Vagina (tissue), 2 donors: ENCODE measurements around the gene COL7A1. TPM values are rescaled to one million over a fixed set of nuclear protein-coding genes. Genes with fewer than 3 reads are reported as not detected.
A peak's percentile ranks its signal among the peaks of the same experiment; 100 is the strongest.

Experiments
- DNase-seq, 2 donors: peaks; one replicate each; pipeline ENCODE4 v3.0.0-alpha.2; 2017; ENCODE audit errors: extremely low spot score in 2 of 2
- H3K27ac ChIP-seq: fragments of 200-600 bp; sonication (generic); one replicate; pipeline ENCODE4 v1.5.1; 2019
- H3K27me3 ChIP-seq: fragments of 200-600 bp; sonication (generic); one replicate; pipeline ENCODE4 v1.5.1; 2019
- H3K36me3 ChIP-seq, 2 donors: fragments of 200-600 bp; sonication (generic); one replicate each; pipeline ENCODE4 v1.5.1; 2017 to 2019
- H3K4me1 ChIP-seq: fragments of 200-600 bp; sonication (generic); one replicate; pipeline ENCODE4 v1.5.1; 2019
- H3K4me3 ChIP-seq, 2 donors: fragments of 200-600 bp; sonication (generic); 1 replicate in 1 of 2; 2 replicates in 1 of 2; pipeline ENCODE4 v1.5.1; 2016 to 2019
- H3K9me3 ChIP-seq: fragments of 200-600 bp; sonication (generic); one replicate; pipeline ENCODE4 v1.5.1; 2019
- POLR2A ChIP-seq, 2 donors: fragments of 450-650 bp; IDR thresholded peaks; one replicate each; pipeline ENCODE4 v1.6.1; 2017; ENCODE audit warnings: antibody characterized with exemption in 2 of 2, mild to moderate bottlenecking in 2 of 2, moderate library complexity in 2 of 2
- POLR2AphosphoS5 ChIP-seq, 2 donors: sonication (generic); formaldehyde crosslinking; IDR thresholded peaks; one replicate each; pipeline ENCODE4 v1.9.0; 2017; ENCODE audit warnings: antibody characterized with exemption in 2 of 2, mild to moderate bottlenecking in 2 of 2, low read depth in 1 of 2; ENCODE audit not compliant: insufficient read depth in 1 of 2
- intact Hi-C: fragments of 100-400 bp; cut with DNase I; formaldehyde crosslinking; loops from one replicate; pipeline ENCODE4 v1.15.1; 2023
- total RNA-seq: library from RNA; depleted of rRNA; stranded (reverse); fragments of >200 nt; gene quantifications from one replicate; pipeline ENCODE4 v1.2.3, GENCODE V29; 2016
- TF ChIP-seq, protein P1 (sequence below), 3 experiments: fragments of 450-650 bp in 2 of 3; fragments of 200-600 bp in 1 of 3; sonication (generic) in 1 of 3; IDR thresholded peaks; one replicate each; pipeline ENCODE4 v1.5.1; 2017 to 2019; ENCODE audit warnings: antibody characterized with exemption in 3 of 3, mild to moderate bottlenecking in 2 of 3, moderate library complexity in 2 of 3

Gene COL7A1
- total RNA-seq, 1 donor from 2014 or later: 148 TPM

DNA sequence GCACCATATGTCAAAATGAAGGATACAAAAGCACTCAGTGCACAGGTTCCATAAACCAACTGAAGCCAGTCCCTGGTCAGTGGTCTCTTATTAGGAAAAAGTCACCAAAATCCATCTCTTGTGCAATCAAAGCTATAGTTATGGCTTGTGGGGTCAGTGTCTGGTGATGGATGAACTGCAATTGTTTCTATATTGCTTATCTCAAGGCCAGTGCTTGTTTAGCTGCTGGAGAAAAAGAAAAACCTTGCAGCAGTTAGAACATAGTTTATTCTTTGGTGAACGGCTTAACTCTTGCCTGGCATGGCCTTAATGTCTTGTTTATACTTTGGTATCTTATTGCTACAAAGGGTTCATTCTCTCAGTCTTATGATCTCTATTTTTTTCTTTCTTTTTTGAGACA is 17.2 kb upstream of the COL7A1 start:
- intact Hi-C loops: no loop called here
- Histone ChIP-seq H3K36me3 (peaks cover 0 to under 1% of the 10 kb centered on the region in 2 donors), H3K4me1 (peaks cover 19% of the 10 kb centered on the region), H3K9me3 (no peaks in the 10 kb centered on the region), H3K4me3 (no peak overlapping the region), H3K27me3 (no peaks in the 10 kb centered on the region), H3K27ac (no peak overlapping the region)
- no peak for TF ChIP-seq POLR2A (IDR thresholded peaks at IDR 0.05)
- TF ChIP-seq, protein P1, sequence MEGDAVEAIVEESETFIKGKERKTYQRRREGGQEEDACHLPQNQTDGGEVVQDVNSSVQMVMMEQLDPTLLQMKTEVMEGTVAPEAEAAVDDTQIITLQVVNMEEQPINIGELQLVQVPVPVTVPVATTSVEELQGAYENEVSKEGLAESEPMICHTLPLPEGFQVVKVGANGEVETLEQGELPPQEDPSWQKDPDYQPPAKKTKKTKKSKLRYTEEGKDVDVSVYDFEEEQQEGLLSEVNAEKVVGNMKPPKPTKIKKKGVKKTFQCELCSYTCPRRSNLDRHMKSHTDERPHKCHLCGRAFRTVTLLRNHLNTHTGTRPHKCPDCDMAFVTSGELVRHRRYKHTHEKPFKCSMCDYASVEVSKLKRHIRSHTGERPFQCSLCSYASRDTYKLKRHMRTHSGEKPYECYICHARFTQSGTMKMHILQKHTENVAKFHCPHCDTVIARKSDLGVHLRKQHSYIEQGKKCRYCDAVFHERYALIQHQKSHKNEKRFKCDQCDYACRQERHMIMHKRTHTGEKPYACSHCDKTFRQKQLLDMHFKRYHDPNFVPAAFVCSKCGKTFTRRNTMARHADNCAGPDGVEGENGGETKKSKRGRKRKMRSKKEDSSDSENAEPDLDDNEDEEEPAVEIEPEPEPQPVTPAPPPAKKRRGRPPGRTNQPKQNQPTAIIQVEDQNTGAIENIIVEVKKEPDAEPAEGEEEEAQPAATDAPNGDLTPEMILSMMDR (IDR thresholded peaks at IDR 0.05): no peak
- TF ChIP-seq POLR2AphosphoS5 (IDR thresholded peaks at IDR 0.05; ENCODE audit: insufficient read depth in 1 of 2, low read depth in 1 of 2): no peak
- no peak for DNase-seq

DNA sequence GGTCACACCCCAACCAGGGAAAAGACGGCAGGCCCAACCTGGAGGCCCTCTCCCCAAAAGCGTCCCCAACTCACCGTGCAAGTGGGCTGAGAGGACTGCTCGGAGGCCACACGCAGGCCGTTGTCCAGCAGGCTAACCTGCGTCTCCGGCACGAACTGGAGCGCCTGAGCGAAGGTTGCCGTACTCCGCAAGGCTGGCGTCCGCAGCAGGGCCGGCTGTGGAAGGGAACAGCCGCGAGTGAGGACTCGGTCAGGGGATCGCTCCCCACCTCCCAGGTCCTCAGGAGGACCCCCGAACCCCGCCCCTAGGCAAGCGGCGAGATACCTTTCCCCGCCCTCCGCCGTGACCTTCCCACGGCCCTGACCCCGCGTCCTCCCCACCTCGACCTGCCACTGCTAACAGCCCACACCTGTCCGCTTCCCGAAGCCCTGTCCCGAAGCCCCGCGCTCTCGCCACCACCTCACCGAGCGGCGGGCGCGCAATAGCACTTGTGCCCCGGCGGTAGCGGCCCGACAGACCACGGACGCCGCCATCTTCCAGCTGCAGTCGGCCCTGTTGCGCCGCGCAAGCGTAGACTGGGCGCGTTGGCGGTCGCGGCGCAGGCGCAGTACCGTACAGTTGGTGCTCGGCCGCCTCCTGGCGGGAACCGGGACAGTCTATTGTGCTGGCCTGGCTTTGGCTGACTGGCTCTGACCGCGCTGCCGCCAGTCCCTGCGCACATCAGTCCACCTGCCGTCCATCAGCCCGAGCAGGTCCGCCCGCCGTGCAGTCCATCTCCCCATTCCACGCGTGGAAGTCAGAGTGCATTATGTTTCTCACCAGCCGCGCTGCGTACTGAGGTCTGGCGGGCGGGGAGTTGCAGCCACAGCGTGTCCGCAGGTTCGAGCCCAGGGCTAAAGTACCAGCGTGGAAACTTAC is 14.2 kb upstream of the COL7A1 start, which contains the start of gene UQCRC1:
Gene UQCRC1, minus strand, starts transcription at position 559 of the 918 bp plus-strand sequence. Its CDS starts 26 bp downstream, at position 533.
- Histone ChIP-seq H3K27me3 (no peaks in the 10 kb centered on the region), H3K36me3 (peaks cover 0 to 26% of the 10 kb centered on the region in 2 donors), H3K4me1 (peaks cover 34% of the 10 kb centered on the region), H3K27ac (peak within 1 kb of the TSS; percentile 91), H3K9me3 (no peaks in the 10 kb centered on the region), H3K4me3 (peak within 1 kb of the TSS; percentile 96 to 97)
- no peak for DNase-seq
- TF ChIP-seq POLR2A (IDR thresholded peaks at IDR 0.05) (peak in 1 of 2 donors; percentile 55), POLR2AphosphoS5 (IDR thresholded peaks at IDR 0.05; ENCODE audit: insufficient read depth in 1 of 2, low read depth in 1 of 2) (peak; percentile 96 to 97)
- TF ChIP-seq, protein P1 (IDR thresholded peaks at IDR 0.05): peak; percentile 50 to 91 (median 88)
- intact Hi-C loops: no loop called here

DNA sequence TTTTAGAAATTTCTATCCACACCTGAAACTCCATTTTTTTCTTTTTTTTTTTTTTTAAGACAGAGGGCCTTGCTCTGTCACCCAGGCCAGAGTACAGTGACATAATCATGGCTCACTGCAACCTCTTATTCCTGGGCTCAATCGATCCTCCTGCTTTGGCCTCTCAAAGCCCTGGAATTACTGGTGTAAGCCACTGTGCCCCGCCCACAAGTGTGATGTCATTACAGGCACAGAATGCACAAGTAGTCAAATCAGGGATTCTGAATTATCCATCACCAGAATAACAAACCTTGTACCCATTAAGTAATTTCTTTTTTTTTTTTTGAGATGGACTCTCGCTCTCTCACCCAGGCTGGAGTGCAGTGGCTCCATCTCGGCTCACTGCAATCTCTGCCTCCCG is 12.4 kb upstream of the COL7A1 start:
- no peaks in the 10 kb centered on the region for H3K27me3 ChIP-seq
- peaks cover 34% of the 10 kb centered on the region for H3K4me1 ChIP-seq
- intact Hi-C loops: no loop called here
- H3K4me3 ChIP-seq: no peak overlapping the region
- no peaks in the 10 kb centered on the region for H3K9me3 ChIP-seq
- no peak for DNase-seq
- H3K27ac ChIP-seq: no peak overlapping the region
- no peak for TF ChIP-seq POLR2AphosphoS5 (IDR thresholded peaks at IDR 0.05; ENCODE audit: insufficient read depth in 1 of 2, low read depth in 1 of 2)
- TF ChIP-seq, protein P1 (IDR thresholded peaks at IDR 0.05): no peak
- TF ChIP-seq POLR2A (IDR thresholded peaks at IDR 0.05): no peak
- peaks cover 0 to 45% of the 10 kb centered on the region in 2 donors for H3K36me3 ChIP-seq

DNA sequence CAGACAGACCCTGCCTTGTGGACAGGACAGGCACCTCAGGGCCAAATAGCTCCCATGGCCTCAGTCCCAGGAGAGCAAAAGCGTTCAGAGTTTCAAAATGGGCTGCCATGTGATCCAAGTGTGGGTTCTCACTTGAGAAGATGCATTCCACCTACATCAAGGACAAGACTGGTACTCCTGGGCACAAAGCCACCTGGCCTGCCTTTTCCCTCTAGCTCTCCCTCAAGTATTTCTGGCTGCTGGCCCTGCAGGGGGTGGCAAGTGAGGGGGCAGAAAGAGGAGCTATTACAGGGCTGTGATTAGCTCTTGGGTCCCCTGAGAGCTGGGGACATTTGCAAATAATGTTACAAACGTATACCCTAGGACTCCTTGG is 6.5 kb upstream of the COL7A1 start:
- intact Hi-C loops: loop anchor here (2.0 kb wide), 1 partner anchor 37 kb away; no protein-coding TSS in a partner anchor
- Histone ChIP-seq H3K9me3 (no peaks in the 10 kb centered on the region), H3K4me1 (peaks cover 56% of the 10 kb centered on the region), H3K36me3 (peaks cover 0 to 76% of the 10 kb centered on the region in 2 donors), H3K27me3 (no peaks in the 10 kb centered on the region), H3K27ac (no peak overlapping the region), H3K4me3 (no peak overlapping the region)
- TF ChIP-seq POLR2A (IDR thresholded peaks at IDR 0.05) (no peak), POLR2AphosphoS5 (IDR thresholded peaks at IDR 0.05; ENCODE audit: insufficient read depth in 1 of 2, low read depth in 1 of 2) (no peak)
- TF ChIP-seq, protein P1 (IDR thresholded peaks at IDR 0.05): no peak
- no peak for DNase-seq
